NCI-H526 treated with DMSO at 0.1 percent for 48 hours (cell line): ENCODE data around the gene ADGRB2.

ENCODE experiments used
- DNase-seq: peaks from one replicate; lab custom pipeline; 2025; lab: John Stamatoyannopoulos, UW

Gene ADGRB2

GRCh38 chr1:31679091-31679490 is 85.0 kb downstream of the ADGRB2 start:
- DNase-seq, result no peak

DNA sequence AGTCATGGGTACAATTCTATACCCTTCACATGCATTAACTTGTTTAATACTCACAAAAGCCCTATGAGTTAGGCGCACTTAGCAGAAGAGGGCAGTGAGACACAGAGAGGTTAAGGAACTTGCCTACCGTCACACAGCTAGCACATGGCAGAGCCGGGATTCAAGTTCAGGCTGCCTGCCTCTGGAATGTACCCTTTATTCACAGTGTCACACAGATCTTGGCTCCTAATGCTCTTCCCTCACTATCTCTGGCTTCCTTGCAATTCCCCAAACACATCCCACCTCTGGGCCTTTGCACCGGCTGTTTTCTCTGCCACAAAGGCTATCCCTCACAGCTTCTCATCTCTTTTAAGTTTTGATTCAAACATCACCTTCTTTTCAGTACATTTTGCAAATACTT is 85.5 kb downstream of the ADGRB2 start:
- no peak for DNase-seq

DNA sequence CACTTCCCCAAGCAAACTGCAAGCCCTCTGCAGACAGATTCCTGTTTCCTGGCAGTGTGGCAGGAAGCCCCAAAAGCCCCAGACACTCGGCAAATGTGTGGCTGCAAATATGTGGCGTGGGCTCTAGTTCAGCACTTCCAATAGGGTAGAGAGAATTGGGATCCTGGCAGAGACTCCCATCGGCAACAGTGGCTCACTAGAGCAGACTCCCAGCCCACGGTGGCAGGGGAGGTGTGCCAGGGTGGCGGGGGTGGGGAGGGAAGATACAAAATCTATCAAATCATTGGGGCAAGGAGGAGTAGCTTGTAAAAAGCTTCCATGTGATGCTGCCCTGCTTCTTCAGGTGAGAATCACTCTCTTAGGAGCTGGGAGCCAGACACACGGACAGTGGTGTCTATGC is 86.2 kb downstream of the ADGRB2 start:
- DNase-seq, result no peak

DNA sequence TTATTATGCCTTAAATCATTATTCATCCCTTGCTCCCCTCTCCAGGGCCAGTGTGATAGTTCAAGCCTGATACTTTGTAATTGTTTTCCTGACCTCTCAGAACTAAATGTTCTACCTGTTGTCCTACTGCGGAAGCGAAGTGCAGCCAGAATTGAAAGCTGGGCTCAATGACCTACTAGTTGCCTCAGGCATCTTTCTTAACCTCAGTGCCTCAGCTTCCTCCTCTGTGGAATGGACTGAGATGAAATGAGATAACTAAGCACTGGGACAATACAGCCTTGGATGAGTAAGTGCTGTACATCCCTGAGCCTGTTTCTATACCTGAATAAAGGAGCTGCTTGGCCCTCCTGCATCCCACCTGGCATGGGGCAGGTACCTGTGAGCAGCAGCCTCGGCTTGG is 86.7 kb downstream of the ADGRB2 start:
- no peak for DNase-seq
